Measurements from ENCODE around the gene ERBB4.

ERBB4 gene

GRCh38 chr2:211981451-211981850 lies 557.2 kb downstream of the ERBB4 start:
- TF ChIP-seq CTCF (IDR thresholded peaks at IDR 0.05; ENCODE audit: insufficient read depth, low read depth, low read length, missing control alignments), result no peak
- H3K4me3 ChIP-seq (ENCODE audit: low read length), result no peak overlapping the region
- DNase-seq (ENCODE audit: low read depth), result no peak

- no peak overlapping the region for H3K4me3 ChIP-seq (ENCODE audit: low read length)
- no peak for TF ChIP-seq CTCF (IDR thresholded peaks at IDR 0.05; ENCODE audit: insufficient read depth, low read depth, low read length, missing control alignments)
Measured at GRCh38 chr2:211976076-211976475, 562.5 kb downstream of the ERBB4 start.

DNA sequence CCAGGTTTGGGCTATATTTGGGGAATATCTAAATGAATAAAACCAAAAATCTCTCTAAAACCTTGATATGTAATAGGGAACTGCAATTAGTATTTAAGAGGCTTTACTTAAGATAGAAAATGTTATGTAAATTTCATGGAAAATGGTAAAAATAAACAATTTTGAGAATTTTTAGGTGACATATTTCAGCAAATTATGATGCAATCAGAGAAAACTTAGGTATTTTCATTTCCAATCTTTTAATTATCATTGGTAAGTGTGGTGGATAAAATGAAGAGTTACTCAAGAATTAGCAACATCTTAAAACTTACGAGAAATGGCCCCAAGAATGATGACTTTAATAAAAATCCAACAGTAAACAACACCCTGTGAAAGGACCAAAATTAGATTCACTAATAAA lies 571.4 kb downstream of the ERBB4 start:
- H3K4me3 ChIP-seq (ENCODE audit: low read length), result no peak overlapping the region
- TF ChIP-seq CTCF (IDR thresholded peaks at IDR 0.05; ENCODE audit: insufficient read depth, low read depth, low read length, missing control alignments), result no peak
- no peak for DNase-seq (ENCODE audit: low read depth)

More at GRCh38 chr2:211976076-211976475, 562.5 kb downstream of the ERBB4 start:
- DNase-seq (ENCODE audit: low read depth), result no peak

- no peak overlapping the region for H3K4me3 ChIP-seq (ENCODE audit: low read length)
- TF ChIP-seq CTCF (IDR thresholded peaks at IDR 0.05; ENCODE audit: insufficient read depth, low read depth, low read length, missing control alignments), result no peak
- no peak for DNase-seq (ENCODE audit: low read depth)
Measured at GRCh38 chr2:211963969-211964368, 574.6 kb downstream of the ERBB4 start.

GRCh38 chr2:211957799-211958198 lies 580.8 kb downstream of the ERBB4 start:
- no peak for DNase-seq (ENCODE audit: low read depth)
- no peak overlapping the region for H3K4me3 ChIP-seq (ENCODE audit: low read length)
- TF ChIP-seq CTCF (IDR thresholded peaks at IDR 0.05; ENCODE audit: insufficient read depth, low read depth, low read length, missing control alignments), result no peak

DNA sequence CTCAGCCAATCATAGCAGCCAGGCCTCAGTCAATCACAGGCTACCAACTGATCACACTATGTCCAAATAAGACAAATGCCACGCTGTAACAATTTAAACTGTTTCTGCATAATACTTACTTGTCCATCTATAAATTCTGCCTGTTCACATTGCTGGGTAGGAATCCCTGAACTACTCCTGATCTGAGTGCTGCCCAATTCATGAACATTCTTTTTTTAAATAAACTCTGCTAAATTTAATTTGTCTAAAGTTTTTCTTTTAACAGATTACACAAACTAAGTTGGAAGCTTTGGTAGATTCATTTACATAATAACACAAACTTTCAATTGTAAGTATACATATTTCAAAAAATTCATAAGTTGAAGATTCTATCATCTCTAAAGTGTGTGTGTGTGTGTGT lies 583.0 kb downstream of the ERBB4 start:
- no peak overlapping the region for H3K4me3 ChIP-seq (ENCODE audit: low read length)
- TF ChIP-seq CTCF (IDR thresholded peaks at IDR 0.05; ENCODE audit: insufficient read depth, low read depth, low read length, missing control alignments), result no peak
- DNase-seq (ENCODE audit: low read depth), result no peak

DNA sequence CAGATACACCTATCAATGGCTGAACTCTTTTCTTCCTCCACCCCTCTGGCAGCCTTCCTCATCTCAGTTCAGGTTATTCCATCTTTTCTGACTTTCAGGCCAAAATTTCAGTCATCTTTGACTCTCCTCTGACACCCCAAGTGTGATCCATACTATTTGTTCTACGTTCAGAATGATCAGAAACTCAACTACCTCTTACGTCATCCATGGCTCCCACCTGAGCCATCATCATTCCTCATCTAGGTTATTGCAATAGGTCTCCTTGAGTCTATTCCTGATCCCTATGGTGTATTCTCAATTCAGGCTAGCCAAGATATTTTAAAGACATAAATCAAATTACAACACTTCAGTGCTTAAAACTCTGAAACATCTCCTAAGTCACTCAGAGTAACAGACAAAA lies 589.7 kb downstream of the ERBB4 start:
- H3K4me3 ChIP-seq (ENCODE audit: low read length), result no peak overlapping the region
- no peak for DNase-seq (ENCODE audit: low read depth)
- TF ChIP-seq CTCF (IDR thresholded peaks at IDR 0.05; ENCODE audit: insufficient read depth, low read depth, low read length, missing control alignments), result no peak

All from epithelial cell of esophagus (primary cell).